Measurements from ENCODE around the gene PALMD. TPM values are rescaled to one million over a fixed set of nuclear protein-coding genes. Genes with fewer than 3 reads are reported as not detected.

The PALMD gene
- total RNA-seq, 1 donor from 2014 or later: 212 TPM

GRCh38 chr1:99634971-99635624 lies 10.8 kb upstream of the PALMD start:
- no peak for DNase-seq (ENCODE audit: low spot score)

GRCh38 chr1:99635664-99636063 lies 10.2 kb upstream of the PALMD start:
- DNase-seq (ENCODE audit: low spot score): no peak

GRCh38 chr1:99636647-99637175 lies 9.2 kb upstream of the PALMD start:
- no peak for DNase-seq (ENCODE audit: low spot score)

- DNase-seq (ENCODE audit: low spot score): no peak
Measured at GRCh38 chr1:99638853-99639252, 7.1 kb upstream of the PALMD start.

- DNase-seq (ENCODE audit: low spot score): no peak
Measured at GRCh38 chr1:99639408-99639807, 6.5 kb upstream of the PALMD start.

- no peak for DNase-seq (ENCODE audit: low spot score)
Measured at GRCh38 chr1:99639945-99640344, 6.0 kb upstream of the PALMD start.

GRCh38 chr1:99640672-99641071 lies 5.2 kb upstream of the PALMD start:
- DNase-seq (ENCODE audit: low spot score): no peak

- DNase-seq (ENCODE audit: low spot score): no peak
Measured at GRCh38 chr1:99641558-99641957, 4.4 kb upstream of the PALMD start.

GRCh38 chr1:99642053-99642452 lies 3.9 kb upstream of the PALMD start:
- no peak for DNase-seq (ENCODE audit: low spot score)

- no peak for DNase-seq (ENCODE audit: low spot score)
Measured at GRCh38 chr1:99643021-99643779, 2.7 kb upstream of the PALMD start.

- DNase-seq (ENCODE audit: low spot score): no peak
Measured at GRCh38 chr1:99644279-99645004, 1.5 kb upstream of the PALMD start.

- no peak for DNase-seq (ENCODE audit: low spot score)
Measured at GRCh38 chr1:99645203-99645602, 710 bp upstream of the PALMD start.

GRCh38 chr1:99646868-99647267 lies 955 bp downstream of the PALMD start:
- DNase-seq (ENCODE audit: low spot score): no peak

- no peak for DNase-seq (ENCODE audit: low spot score)
Measured at GRCh38 chr1:99647490-99647889, 1.6 kb downstream of the PALMD start.

GRCh38 chr1:99648107-99648506 lies 2.2 kb downstream of the PALMD start:
- DNase-seq (ENCODE audit: low spot score): no peak

- no peak for DNase-seq (ENCODE audit: low spot score)
Measured at GRCh38 chr1:99650030-99650429, 4.1 kb downstream of the PALMD start.

- DNase-seq (ENCODE audit: low spot score): no peak
Measured at GRCh38 chr1:99650773-99651437, 5.0 kb downstream of the PALMD start.

GRCh38 chr1:99652881-99653281 lies 7.0 kb downstream of the PALMD start:
- no peak for DNase-seq (ENCODE audit: low spot score)

- no peak for DNase-seq (ENCODE audit: low spot score)
Measured at GRCh38 chr1:99655376-99655775, 9.5 kb downstream of the PALMD start.

- DNase-seq (ENCODE audit: low spot score): no peak
Measured at GRCh38 chr1:99656701-99657100, 10.8 kb downstream of the PALMD start.

- no peak for DNase-seq (ENCODE audit: low spot score)
Measured at GRCh38 chr1:99657213-99658030, 11.5 kb downstream of the PALMD start.
